Activated CD8-positive, alpha-beta memory T cell treated with anti-CD3 and anti-CD28 coated beads for 1 hour (primary cell): ENCODE measurements around the gene KY.
A peak's percentile ranks its signal among the peaks of the same experiment; 100 is the strongest.
"Not testable (repeated sequence)": the region's sequence is repeated elsewhere in the genome, so short reads cannot be mapped to it uniquely, and the experiment has no call there.

Experiments used
- DNase-seq, 2 donors: peaks; one replicate each; pipeline ENCODE4 v3.0.0-alpha.2; 2020; ENCODE audit warnings: low read depth in 1 of 2; ENCODE audit errors: extremely low read depth in 1 of 2

The KY gene

DNA sequence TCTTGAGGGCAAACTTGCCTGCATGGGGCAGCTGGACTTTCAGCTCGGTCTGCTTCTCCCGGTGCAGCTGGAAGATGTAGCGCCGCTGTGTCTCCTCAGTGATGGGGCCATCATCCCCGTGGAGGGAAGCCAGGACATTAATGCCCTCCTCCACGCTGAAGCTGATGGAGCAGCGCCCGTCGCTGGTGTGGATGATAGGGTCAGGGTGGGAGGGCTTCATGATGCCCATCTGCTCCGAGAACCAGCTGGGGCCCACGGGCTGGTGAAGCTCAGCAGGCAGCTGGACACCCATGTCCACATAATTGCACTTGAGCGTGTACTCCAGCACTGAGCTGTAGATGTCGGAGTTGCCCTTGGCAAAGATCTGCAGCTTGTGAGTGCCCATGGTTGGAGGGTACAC lies 46.9 kb downstream of the KY start:
- no peak for DNase-seq

DNA sequence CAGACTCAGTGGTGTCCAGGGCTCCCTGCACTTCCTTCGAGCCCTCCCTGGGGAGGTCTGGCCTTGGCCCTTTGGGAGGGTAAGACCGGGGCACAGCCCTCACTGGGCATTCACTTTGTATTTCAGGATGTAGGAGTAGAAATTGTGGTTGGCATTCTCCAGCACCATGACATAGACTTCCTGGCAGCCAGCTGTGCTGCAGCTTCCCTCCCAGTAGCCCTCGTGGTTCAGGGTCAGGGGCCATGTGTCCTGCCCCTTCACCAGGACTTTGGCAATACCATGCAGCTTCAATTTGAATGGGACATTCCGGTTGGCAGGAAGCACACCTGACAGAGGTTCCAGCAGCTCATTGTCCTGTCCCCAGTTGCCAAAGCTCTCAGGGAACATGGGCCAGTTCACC lies 47.3 kb downstream of the KY start:
- no peak for DNase-seq

DNA sequence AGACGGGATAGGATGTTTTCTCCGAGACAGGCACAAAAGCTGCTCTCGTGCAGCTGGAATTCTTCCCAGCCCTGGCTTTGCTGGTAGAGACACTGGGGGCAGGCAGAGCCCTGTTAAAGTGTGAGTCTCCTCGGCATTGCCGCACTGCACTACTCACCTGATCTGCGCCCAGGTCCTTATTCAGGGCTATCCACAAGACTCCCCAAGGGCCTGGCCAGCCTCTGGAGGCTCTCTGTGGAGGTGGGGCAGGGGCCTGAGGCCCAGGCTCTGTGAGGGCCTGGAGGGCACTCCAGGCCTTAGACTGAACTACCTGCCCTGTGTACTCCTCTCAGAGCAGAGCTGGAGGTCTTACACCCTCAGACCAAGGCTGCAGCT lies 48.4 kb downstream of the KY start:
- no peak for DNase-seq

DNA sequence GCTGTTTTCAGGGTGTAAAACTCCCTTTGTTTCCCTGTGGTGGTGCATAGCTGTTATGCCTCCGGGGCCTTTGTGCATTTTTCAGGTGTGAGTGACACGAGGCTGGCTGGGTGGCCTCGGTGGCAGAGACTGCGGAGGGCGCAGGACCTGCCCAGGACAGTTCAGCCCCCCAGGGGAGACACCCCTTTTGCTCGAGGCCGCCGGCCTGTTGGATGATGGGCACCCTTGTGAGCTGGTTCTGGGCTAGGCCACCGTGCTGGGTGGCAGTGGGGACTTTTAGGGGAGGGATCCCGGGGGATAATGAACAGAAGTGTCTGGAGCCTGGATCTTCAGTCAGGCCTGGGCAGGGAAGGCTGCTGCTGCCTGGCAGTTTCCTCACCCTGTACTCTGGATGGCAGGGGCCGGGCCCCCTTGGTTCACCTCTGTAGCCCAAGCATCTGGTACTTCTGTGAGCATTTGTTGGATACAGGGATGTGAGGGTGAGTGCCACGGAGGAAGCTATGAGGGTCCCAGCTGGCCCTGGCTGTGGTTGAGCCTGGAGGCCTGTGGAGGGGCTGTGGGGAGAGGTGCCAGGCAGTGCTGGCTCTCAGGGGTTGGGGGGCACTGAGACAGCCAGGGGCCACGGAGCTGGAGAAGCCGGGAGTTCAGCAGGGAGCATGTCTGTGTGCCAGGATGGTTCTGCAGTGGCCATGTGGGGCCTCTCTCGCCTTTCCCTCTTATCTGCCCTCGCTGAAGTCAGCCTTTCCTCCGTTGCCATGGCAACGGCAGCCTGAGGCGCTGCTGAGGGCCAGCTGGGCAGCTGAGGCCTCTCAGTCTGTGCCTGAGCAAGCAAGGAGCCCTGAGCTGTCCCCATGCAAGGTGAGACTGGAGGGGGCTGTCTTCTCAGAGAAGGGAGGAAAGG lies 49.0 kb downstream of the KY start:
- no peak for DNase-seq

DNA sequence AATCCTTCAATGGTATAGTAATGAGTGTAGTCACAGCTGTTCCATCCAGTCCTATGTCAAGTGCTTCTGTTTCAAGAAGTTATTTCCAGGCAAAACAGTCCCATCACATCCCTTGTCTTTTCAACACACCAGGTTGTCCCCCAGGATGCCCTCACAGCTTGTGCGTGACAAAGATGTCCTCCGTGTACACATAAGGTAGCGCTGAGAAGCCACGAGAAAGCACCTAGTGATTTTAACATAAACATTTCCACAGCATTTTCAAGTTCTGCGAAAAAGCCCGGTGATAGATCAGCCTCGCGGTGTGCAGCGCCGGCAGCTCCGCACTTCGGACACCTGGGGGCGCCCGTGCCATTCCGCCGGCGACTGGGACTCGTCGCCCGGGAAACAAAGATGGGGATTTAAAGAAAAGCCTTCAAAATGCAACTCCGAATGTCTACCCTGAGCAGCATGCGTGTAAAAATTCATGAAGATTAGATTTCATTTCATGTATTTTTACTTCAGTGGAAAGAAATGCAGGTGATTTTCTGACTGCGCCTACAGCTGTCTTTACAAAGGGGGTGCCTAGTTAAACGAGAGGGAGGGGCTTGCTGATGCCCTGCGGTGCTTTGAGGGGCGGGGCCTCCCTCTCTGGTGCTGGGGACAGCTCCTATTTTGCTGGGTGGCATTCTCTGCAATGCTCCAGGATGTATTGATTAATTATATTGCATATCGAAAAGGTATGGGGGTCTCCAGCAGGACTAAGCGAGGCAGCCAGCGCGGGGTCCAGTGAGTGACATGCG lies 49.9 kb downstream of the KY start:
- peak in 1 of 2 donors; percentile 37 for DNase-seq

DNA sequence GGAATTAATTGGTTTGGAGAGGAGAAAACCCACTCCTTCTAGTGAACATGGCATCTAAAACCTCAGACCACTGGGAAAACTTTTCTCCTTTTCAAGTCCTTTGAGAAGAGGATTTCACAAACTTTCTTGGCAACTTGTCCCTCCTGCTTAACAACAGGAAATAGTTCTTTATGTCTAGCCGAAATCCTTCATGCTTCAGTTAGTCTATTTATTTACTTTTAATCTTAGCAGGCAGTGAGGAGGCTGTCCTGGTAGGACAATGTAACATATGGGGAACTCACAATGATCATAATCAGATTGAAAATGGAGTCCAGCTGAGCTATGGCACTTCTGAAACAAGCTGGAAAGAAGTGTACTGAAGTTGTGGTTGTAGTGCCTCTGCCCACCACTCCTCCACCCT lies 50.6 kb downstream of the KY start:
- DNase-seq, result no peak

DNA sequence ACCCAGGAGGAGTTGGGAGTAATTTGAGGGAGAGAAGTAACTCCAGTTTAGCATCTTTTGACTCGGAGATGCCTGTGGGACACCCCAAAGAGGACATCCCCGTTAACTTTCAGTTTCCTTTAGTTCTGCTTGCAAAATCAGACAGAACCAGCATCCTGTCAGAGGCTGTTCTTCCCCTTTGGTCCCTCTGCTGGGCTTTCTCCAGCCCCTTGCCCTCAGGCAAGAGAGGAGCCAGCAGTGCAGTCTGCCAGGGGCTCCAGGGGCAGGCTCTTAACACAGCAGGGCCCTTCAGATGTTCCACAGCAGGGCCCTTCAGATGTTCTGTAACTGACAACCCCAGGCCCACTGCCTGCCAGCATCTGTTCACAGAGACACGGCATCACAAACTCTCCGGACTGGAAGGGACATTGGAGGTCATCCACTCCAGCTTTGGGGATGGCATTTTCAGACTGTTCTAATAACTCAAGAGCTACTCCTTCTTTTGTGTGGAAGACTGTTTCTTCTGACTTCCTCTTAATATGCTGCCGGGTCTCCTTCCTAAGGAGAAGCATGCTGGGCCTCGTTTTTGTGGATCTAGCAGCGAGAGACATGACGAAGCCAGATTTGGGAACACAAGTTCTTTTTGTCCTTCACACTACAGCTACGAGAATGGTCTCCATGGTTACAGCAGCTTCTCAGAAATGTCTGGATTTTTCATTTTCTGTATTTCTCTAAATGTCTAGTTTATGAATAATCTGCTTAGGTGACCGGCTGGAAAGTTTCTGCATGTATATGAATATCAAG lies 51.9 kb downstream of the KY start:
- no peak for DNase-seq

DNA sequence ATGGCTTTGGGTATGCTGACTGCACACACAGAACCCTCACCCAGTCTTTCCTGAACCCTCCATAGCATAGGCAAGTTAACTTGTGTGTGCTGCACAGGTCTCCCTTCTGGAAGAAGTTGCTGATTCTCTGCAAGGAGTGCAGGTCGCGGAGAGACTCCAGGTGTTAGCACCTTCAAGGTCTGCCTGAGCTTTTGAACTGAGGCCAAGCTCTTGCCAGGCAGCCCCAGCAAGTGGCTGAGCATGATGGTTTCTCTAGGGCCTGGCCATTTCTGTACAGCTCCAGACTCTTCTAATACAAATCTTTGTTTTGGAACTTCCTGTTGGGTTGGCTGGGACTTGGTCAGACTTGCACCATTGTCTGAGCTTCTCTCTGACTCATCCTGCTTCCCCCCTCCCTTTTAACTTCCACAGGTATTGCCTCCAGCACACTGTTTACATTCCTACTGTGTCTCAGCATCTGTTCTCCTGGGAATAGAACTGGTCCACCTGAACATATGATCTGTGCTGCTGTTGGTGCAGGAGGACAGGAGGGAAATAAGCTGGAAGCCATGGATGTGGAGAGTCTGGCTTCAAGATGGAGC lies 53.3 kb downstream of the KY start:
- no peak for DNase-seq

DNA sequence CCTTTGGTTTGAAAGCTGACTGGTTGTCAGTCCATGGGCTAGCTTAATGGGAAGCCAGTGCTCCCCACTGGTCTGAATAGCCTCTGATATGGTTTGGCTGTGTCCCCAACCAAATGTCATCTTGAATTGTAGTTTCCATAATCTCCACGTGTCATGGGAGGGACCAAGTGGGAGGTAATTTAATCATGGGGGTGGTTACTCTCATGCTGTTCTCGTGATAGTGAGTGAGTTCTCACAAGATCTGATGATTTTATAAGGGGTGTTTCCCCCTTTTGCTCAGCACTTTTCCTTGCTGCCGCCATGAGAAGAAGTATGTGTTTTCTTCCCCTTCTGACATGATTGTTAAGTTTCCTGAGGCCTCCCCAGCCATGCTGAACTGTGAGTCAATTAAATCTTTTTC lies 55.8 kb downstream of the KY start:
- DNase-seq, result not testable (repeated sequence)

DNA sequence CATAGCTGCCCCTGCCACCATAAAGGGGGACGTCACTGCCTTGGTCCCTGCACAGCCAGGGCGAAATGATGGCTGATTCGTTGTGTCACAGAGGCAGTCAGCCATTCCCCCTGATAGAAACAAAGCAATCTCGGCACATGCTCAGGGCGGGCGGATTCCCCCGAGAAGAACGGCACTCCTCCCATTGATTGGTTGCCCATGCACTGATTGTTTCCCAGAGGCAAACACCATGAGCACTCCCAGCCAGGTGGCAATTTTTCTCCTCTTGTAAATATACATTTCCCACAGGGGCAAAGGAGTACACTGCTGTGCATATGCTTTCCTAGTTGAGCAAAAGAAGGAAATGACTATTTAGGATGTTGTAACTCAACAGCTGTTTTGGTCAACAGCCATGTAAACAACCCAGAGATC lies 56.5 kb downstream of the KY start:
- no peak for DNase-seq

DNA sequence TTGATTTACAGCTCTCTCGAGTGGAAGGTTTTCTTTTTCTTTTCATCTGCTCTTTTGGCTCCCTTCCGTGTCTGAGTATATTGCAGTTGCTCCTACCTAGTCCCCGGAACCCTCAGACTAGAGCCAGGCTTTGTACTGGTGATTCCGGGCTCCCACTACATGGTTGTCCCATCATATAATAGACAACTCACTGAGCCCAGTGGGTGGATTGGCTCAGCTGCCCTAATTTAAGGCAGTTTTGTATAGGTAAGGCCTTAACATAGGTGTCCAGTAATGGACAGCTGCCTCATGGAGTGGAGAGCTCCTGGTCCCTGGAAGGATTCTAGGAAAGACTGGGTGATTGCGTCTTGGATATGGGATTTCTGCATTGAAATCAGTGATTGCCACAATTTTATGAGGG lies 58.0 kb downstream of the KY start:
- DNase-seq, result no peak

DNA sequence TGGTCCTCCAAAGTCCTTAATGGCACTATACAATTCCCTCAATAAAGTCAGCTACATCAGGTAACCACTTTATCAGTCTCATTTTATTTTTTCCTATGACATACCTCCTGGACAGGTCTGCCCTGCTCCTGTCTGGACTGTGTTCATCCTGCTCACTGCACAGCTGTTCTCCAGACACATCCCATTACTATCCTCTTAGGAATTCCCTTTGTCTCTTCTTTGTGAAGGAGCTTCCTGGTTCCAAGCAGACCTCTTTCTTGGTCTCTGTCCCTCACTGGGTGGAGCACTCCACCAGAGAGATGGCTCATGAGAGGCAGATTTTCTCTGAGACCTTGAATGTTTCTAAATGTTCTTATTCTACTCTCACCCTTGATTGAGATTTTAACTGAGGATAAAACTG lies 60.1 kb downstream of the KY start:
- no peak for DNase-seq

DNA sequence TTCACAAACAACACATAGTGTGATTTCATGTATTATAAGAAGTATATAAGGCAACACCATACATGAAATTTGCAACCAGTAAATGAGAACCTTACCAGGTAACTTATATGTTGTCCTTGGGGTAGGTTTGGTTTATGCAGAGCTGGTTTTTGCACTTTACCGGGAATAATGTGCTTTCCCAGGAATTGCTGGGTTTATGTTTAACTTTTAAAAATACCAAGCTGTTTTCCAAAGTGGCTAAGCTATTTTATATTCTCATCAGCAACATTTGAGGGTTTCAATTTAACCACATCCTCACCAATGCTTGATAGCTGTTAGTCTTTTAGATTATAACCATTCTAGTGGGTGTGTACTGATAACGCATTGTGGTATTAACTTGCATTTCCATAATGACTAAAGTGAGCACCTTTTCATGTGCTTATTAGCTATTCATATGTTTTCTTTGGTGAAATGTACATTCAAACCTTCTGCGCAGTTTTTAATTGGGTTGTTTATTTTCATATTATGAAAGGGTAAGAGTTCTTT lies 71.6 kb downstream of the KY start:
- DNase-seq, result no peak

DNA sequence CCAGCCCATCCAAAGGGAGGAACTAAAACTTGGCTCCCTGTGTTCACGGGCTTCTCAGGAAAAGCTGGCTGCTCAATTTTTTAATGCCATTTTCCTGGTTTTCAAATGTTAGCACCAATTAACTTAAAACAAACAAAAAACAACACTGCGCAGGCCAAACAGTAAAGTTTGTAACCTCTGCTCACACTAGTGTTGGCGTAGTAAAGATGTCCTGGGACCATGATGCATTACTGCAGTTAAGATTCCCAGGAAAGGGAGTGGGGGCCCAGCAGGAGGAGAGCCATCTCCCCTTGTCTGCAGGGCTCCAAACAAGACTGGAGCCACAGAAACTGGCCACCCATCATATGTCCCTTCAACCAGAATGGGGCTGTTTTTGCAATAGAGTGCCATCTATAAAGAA lies 74.0 kb downstream of the KY start:
- no peak for DNase-seq

DNA sequence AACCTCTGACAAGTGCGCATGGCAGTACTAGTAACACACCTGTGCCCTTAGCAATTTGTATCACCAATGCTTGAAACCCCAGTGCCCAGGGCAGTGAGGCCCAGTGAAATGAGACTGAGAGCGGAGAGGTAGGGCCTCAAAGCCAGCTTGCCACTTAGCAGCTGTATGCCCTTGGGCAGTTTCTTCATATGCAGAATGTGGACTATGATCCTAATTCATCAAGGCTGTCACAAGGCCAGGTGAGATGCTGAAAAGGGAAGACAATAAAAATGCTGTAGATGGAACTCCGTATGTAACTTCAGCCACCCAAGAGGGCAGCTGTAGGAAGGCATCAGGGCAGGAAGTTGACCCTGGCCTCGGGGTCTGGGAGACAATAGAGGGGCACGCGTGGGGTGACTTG lies 74.4 kb downstream of the KY start:
- DNase-seq, result no peak

DNA sequence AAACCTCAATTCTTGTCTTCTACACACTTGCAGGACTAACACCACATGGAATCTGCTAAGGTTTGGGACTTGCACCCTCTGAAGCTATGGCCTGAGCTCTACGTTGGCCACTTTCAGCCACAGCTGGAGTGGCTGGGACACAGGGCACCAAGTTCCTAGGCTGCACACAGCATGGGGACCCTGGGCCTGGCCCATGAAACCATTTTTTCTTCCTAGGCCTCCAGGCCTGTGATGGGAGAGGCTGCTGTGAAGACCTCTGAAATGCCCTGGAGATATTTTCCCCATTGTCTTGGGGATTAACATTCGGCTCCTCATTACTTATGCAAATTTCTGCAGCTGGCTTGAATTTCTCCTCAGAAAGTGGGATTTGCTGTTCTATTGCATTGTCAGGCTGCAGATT lies 80.9 kb downstream of the KY start:
- not testable (repeated sequence) for DNase-seq

DNA sequence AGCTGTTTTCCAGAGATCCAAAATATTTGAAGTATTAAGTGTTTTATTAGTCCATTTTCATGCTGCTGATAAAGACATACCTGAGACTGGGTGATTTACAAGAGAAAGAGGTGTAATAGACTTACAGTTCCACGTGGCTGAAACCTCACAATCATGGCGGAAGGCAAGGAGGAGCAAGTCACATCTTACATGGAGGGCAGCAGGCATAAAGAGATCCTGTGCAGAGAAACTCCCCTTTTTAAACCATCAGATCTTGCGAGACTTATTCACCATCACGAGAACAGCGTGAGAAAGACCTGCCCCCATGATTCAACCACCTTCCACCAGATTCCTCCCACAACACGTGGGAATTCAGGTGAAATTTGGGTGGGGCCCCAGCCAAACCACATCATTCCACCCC lies 82.0 kb downstream of the KY start:
- DNase-seq, result no peak

DNA sequence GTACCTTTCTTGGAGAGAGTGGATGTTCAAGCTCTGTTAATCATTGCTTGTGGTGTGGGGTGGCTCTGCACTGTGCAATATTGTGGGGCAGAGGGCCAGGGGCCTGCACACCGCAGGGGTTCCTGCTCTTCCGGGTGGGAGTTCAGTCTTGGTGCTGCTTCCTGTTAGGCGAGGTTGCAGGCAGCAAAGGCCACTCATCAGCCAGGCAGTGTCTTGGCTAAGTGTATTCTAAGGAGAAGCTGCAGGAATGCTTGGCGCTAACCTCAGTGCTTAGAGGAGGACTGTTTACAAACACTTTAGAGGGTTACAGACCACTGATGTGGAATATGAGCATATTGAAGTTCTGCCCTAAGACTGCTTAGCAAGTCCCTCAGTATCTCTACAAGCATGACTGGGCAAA lies 83.2 kb downstream of the KY start:
- DNase-seq, result no peak

DNA sequence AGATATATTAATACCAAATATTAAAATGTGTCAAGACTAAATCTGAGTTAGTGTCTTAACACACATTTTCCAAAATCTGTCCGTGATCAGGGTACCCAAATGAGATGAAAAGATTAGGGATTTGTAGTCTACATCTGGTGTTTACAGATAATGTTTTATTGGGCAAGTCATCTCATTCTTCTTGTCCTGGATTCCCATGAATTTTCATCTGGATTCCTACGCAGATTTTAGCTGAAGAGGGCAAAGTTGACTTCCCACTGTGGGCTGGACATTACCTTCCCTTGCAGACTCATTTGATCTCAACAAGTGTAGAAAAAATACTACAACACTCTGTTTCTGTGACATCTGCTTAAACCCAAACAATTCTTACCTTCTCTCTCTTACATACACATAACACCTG lies 85.8 kb downstream of the KY start:
- DNase-seq, result no peak

DNA sequence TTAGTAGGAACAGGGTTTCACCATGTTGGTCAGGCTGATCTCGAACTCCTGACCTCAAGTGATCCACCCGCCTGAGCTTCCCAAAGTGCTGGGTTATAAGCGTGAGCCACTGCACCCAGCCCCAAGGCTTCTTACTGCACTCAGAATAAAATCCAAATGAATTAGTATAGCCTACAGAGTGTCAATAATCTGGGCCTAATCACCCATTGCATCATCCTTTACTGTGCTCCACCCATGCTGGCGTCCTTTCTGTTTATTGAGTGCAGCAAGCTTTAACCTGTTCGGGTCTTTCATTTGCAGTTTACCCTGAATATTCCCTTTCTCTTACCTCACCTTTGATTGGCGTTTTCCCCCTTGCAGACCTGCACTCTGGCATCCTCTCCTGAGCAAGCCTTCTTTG lies 87.2 kb downstream of the KY start:
- no peak for DNase-seq

DNA sequence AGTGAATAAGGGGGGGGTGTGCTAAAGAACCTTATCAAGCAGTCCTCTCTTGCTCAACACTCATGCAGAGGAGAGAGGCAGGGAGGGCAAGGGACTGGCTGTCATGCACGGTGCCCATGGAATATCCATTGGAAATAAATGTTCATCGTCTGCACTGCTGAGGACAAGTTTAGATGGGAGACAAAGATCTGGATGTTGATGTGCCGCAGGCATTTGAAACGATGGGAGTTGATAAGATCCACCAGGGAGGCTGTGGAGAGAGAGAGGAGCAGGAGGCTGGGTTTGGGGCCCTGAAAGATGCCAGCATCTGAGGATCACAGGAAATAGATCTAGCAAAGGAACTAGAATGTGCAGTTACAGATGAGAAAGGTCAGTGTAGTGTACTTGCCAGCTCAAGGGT lies 88.8 kb downstream of the KY start:
- no peak for DNase-seq
